Measurements from ENCODE around the gene CXCL13.
A peak's percentile ranks its signal among the peaks of the same experiment; 100 is the strongest.

GRCh38 chr4:77634132-77634785 lies 28.6 kb downstream of the CXCL13 start:
- no peak for TF ChIP-seq REST (IDR thresholded peaks at IDR 0.05)
- TF ChIP-seq FOXA2 (IDR thresholded peaks at IDR 0.05): no peak
- TF ChIP-seq, protein P1, sequence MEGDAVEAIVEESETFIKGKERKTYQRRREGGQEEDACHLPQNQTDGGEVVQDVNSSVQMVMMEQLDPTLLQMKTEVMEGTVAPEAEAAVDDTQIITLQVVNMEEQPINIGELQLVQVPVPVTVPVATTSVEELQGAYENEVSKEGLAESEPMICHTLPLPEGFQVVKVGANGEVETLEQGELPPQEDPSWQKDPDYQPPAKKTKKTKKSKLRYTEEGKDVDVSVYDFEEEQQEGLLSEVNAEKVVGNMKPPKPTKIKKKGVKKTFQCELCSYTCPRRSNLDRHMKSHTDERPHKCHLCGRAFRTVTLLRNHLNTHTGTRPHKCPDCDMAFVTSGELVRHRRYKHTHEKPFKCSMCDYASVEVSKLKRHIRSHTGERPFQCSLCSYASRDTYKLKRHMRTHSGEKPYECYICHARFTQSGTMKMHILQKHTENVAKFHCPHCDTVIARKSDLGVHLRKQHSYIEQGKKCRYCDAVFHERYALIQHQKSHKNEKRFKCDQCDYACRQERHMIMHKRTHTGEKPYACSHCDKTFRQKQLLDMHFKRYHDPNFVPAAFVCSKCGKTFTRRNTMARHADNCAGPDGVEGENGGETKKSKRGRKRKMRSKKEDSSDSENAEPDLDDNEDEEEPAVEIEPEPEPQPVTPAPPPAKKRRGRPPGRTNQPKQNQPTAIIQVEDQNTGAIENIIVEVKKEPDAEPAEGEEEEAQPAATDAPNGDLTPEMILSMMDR (IDR thresholded peaks at IDR 0.05; ENCODE audit: low read depth, low read length, missing input control): no peak
- TF ChIP-seq RAD21 (IDR thresholded peaks at IDR 0.05): peak in 1 of 2 donors; percentile 42
- no peak for TF ChIP-seq ATF3 (IDR thresholded peaks at IDR 0.05)
- peak; percentile 68 for TF ChIP-seq SP1 (IDR thresholded peaks at IDR 0.05)
- peak; percentile 81 for TF ChIP-seq HNF4G (IDR thresholded peaks at IDR 0.05)
- TF ChIP-seq EGR1 (IDR thresholded peaks at IDR 0.05; ENCODE audit: low read depth in 2 of 2): no peak
- TF ChIP-seq, protein P2, sequence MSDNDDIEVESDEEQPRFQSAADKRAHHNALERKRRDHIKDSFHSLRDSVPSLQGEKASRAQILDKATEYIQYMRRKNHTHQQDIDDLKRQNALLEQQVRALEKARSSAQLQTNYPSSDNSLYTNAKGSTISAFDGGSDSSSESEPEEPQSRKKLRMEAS (IDR thresholded peaks at IDR 0.05): no peak
